Stimulated activated memory B cell treated with anti-CD40 and anti-IgM and Interleukin-4, amounts not matched to agents 10 μg/mL and 1 μg/mL and 100 μg/mL, for 72 hours (primary cell): ENCODE data around the gene AGPAT1.
A peak's percentile ranks its signal among the peaks of the same experiment; 100 is the strongest.
"Not testable (repeated sequence)": the region's sequence is repeated elsewhere in the genome, so short reads cannot be mapped to it uniquely, and the experiment has no call there.

Source experiments
- ATAC-seq: fragments of 150-1000 bp; cut with Tn5 transposase; 2 replicates; pipeline ENCODE4 v1.10.0; 2021
- H3K27ac Mint-ChIP-seq: one replicate; pipeline ENCODE4 v1.8.0; 2022; ENCODE audit warnings: mild to moderate bottlenecking, mixed read lengths
- H3K27me3 Mint-ChIP-seq: one replicate; pipeline ENCODE4 v1.8.0; 2022; ENCODE audit warnings: mixed read lengths
- H3K36me3 Mint-ChIP-seq: one replicate; pipeline ENCODE4 v1.8.0; 2022; ENCODE audit warnings: mixed read lengths
- H3K4me1 Mint-ChIP-seq: one replicate; pipeline ENCODE4 v1.8.0; 2022; ENCODE audit warnings: mixed read lengths
- H3K4me3 Mint-ChIP-seq: one replicate; pipeline ENCODE4 v1.8.0; 2022; ENCODE audit warnings: mild to moderate bottlenecking, moderate library complexity, mixed read lengths
- H3K9me3 Mint-ChIP-seq: one replicate; pipeline ENCODE4 v1.8.0; 2022; ENCODE audit warnings: mixed read lengths

The AGPAT1 gene

GRCh38 chr6:32208996-32209395 lies 33.1 kb upstream of the AGPAT1 start:
- no peak overlapping the region for H3K4me3 Mint-ChIP-seq
- H3K36me3 Mint-ChIP-seq: no peaks in the 10 kb centered on the region
- ATAC-seq: no peak
- H3K4me1 Mint-ChIP-seq: peaks cover 9% of the 10 kb centered on the region
- no peaks in the 10 kb centered on the region for H3K27me3 Mint-ChIP-seq
- no peaks in the 10 kb centered on the region for H3K9me3 Mint-ChIP-seq
- no peak overlapping the region for H3K27ac Mint-ChIP-seq

- no peak for ATAC-seq
- peaks cover 7% of the 10 kb centered on the region for H3K4me1 Mint-ChIP-seq
- no peaks in the 10 kb centered on the region for H3K9me3 Mint-ChIP-seq
- no peak overlapping the region for H3K4me3 Mint-ChIP-seq
- H3K27ac Mint-ChIP-seq: no peak overlapping the region
- no peaks in the 10 kb centered on the region for H3K27me3 Mint-ChIP-seq
- no peaks in the 10 kb centered on the region for H3K36me3 Mint-ChIP-seq
These were observed 28.4 kb upstream of the AGPAT1 start for GRCh38 chr6:32204268-32204715.

GRCh38 chr6:32203426-32204267 lies 27.8 kb upstream of the AGPAT1 start:
- Mint-ChIP-seq H3K4me1 (peaks cover 7% of the 10 kb centered on the region), H3K4me3 (no peak overlapping the region), H3K27ac (no peak overlapping the region), H3K27me3 (no peaks in the 10 kb centered on the region), H3K36me3 (no peaks in the 10 kb centered on the region), H3K9me3 (no peaks in the 10 kb centered on the region)
- ATAC-seq: no peak

GRCh38 chr6:32202186-32202585 lies 26.3 kb upstream of the AGPAT1 start:
- ATAC-seq: no peak
- H3K27ac Mint-ChIP-seq: no peak overlapping the region
- H3K4me1 Mint-ChIP-seq: peaks cover 3% of the 10 kb centered on the region
- no peak overlapping the region for H3K4me3 Mint-ChIP-seq
- no peaks in the 10 kb centered on the region for H3K36me3 Mint-ChIP-seq
- no peaks in the 10 kb centered on the region for H3K27me3 Mint-ChIP-seq
- H3K9me3 Mint-ChIP-seq: no peaks in the 10 kb centered on the region

GRCh38 chr6:32200711-32201475 lies 25.0 kb upstream of the AGPAT1 start:
- H3K36me3 Mint-ChIP-seq: no peaks in the 10 kb centered on the region
- H3K27me3 Mint-ChIP-seq: no peaks in the 10 kb centered on the region
- no peak for ATAC-seq
- no peaks in the 10 kb centered on the region for H3K9me3 Mint-ChIP-seq
- peak overlapping the region; percentile 48 for H3K27ac Mint-ChIP-seq
- peaks cover 11% of the 10 kb centered on the region for H3K4me1 Mint-ChIP-seq
- no peak overlapping the region for H3K4me3 Mint-ChIP-seq

GRCh38 chr6:32198866-32199265 lies 23.0 kb upstream of the AGPAT1 start:
- Mint-ChIP-seq H3K27me3 (no peaks in the 10 kb centered on the region), H3K4me3 (no peak overlapping the region), H3K27ac (peak overlapping the region; percentile 98), H3K4me1 (peaks cover 24% of the 10 kb centered on the region), H3K9me3 (no peaks in the 10 kb centered on the region), H3K36me3 (no peaks in the 10 kb centered on the region)
- ATAC-seq: no peak

GRCh38 chr6:32198345-32198696 lies 22.4 kb upstream of the AGPAT1 start:
- Mint-ChIP-seq H3K27me3 (no peaks in the 10 kb centered on the region), H3K27ac (peak overlapping the region; percentile 98), H3K36me3 (no peaks in the 10 kb centered on the region), H3K4me1 (peaks cover 30% of the 10 kb centered on the region), H3K4me3 (no peak overlapping the region), H3K9me3 (no peaks in the 10 kb centered on the region)
- ATAC-seq: no peak

GRCh38 chr6:32196682-32197616 lies 21.1 kb upstream of the AGPAT1 start:
- peaks cover 1% of the 10 kb centered on the region for H3K36me3 Mint-ChIP-seq
- H3K27me3 Mint-ChIP-seq: no peaks in the 10 kb centered on the region
- peak overlapping the region; percentile 98 for H3K27ac Mint-ChIP-seq
- H3K4me3 Mint-ChIP-seq: peak overlapping the region; percentile 98
- H3K4me1 Mint-ChIP-seq: peaks cover 39% of the 10 kb centered on the region
- H3K9me3 Mint-ChIP-seq: no peaks in the 10 kb centered on the region
- ATAC-seq: no peak

- H3K27me3 Mint-ChIP-seq: no peaks in the 10 kb centered on the region
- peak overlapping the region; percentile 98 for H3K4me3 Mint-ChIP-seq
- H3K4me1 Mint-ChIP-seq: peaks cover 44% of the 10 kb centered on the region
- H3K9me3 Mint-ChIP-seq: no peaks in the 10 kb centered on the region
- peak; percentile 95 for ATAC-seq
- peaks cover 10% of the 10 kb centered on the region for H3K36me3 Mint-ChIP-seq
- H3K27ac Mint-ChIP-seq: peak overlapping the region; percentile 98
These were observed 20.2 kb upstream of the AGPAT1 start for GRCh38 chr6:32195902-32196681.

- Mint-ChIP-seq H3K27ac (peak overlapping the region; percentile 98), H3K4me1 (peaks cover 48% of the 10 kb centered on the region), H3K4me3 (peak overlapping the region; percentile 98), H3K36me3 (peaks cover 13% of the 10 kb centered on the region), H3K27me3 (no peaks in the 10 kb centered on the region), H3K9me3 (no peaks in the 10 kb centered on the region)
- ATAC-seq: no peak
These were observed 19.7 kb upstream of the AGPAT1 start for GRCh38 chr6:32195652-32195901.

- peaks cover 48% of the 10 kb centered on the region for H3K4me1 Mint-ChIP-seq
These were observed 19.2 kb upstream of the AGPAT1 start for GRCh38 chr6:32194825-32195651.

GRCh38 chr6:32194388-32194787 lies 18.5 kb upstream of the AGPAT1 start:
- H3K36me3 Mint-ChIP-seq: peaks cover 13% of the 10 kb centered on the region
- H3K9me3 Mint-ChIP-seq: no peaks in the 10 kb centered on the region
- H3K4me3 Mint-ChIP-seq: peak overlapping the region; percentile 98
- no peak for ATAC-seq
- peaks cover 49% of the 10 kb centered on the region for H3K4me1 Mint-ChIP-seq
- H3K27ac Mint-ChIP-seq: peak overlapping the region; percentile 98
- H3K27me3 Mint-ChIP-seq: no peaks in the 10 kb centered on the region

More at GRCh38 chr6:32194825-32195651, 19.2 kb upstream of the AGPAT1 start:
- Mint-ChIP-seq H3K36me3 (peaks cover 13% of the 10 kb centered on the region), H3K27ac (peak overlapping the region; percentile 98), H3K27me3 (no peaks in the 10 kb centered on the region), H3K4me3 (peak overlapping the region; percentile 98), H3K9me3 (no peaks in the 10 kb centered on the region)
- no peak for ATAC-seq

- peak overlapping the region; percentile 92 for H3K27ac Mint-ChIP-seq
- H3K4me3 Mint-ChIP-seq: peak overlapping the region; percentile 85
- H3K27me3 Mint-ChIP-seq, ATAC-seq, H3K9me3 Mint-ChIP-seq: not testable (repeated sequence)
- peaks cover 22% of the 10 kb centered on the region for H3K36me3 Mint-ChIP-seq
- H3K4me1 Mint-ChIP-seq: peaks cover 61% of the 10 kb centered on the region
These were observed 17.2 kb upstream of the AGPAT1 start for GRCh38 chr6:32193096-32193495.

- H3K4me1 Mint-ChIP-seq: peaks cover 65% of the 10 kb centered on the region
- H3K36me3 Mint-ChIP-seq: peaks cover 25% of the 10 kb centered on the region
- H3K4me3 Mint-ChIP-seq: peak within 1 kb of the TSS; percentile 85
- ATAC-seq: no peak
- H3K27ac Mint-ChIP-seq: peak within 1 kb of the TSS; percentile 92
- H3K9me3 Mint-ChIP-seq: no peaks in the 10 kb centered on the region
- no peaks in the 10 kb centered on the region for H3K27me3 Mint-ChIP-seq
These were observed 16.7 kb upstream of the AGPAT1 start, which contains the start of gene GPSM3 for GRCh38 chr6:32192608-32193039. Gene GPSM3 (minus strand): TSS chr6:32192643. CDS start chr6:32192513, 130 bp downstream.
